ENCODE results near the gene APOL6.

APOL6 gene

DNA sequence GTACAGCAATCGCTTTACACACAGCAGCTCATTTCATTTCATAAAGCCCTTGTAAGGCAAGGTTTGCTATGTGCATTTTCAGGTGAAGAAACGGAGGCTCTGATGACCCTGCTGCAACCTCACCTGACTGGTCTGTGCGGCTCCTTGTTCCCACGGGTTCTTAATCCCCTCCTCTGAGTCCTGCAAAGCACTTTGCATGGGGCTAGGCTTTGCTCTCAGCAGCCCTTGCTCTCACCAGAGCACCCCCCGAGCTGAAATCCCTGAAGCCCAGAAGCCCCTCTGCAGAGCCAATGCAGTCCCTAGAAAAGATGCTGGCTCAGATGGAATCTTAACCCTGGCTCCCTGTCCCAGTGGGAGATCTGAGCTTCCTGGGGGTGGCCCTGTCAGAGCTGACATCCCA, 11.0 kb upstream of the APOL6 start:
- WGBS (ENCODE audit: insufficient coverage), result 93% methylated on average over 5 of the region's 5 CpGs
- Histone ChIP-seq H3K36me3 (ENCODE audit: control insufficient read depth in 4 of 4, insufficient read depth in 4 of 4, low read length in 3 of 4) (no peaks in the 10 kb centered on the region), H3K9me3 (ENCODE audit: control extremely low read depth in 1 of 5, control insufficient read depth in 4 of 5, insufficient read depth in 2 of 5, low read depth in 1 of 5, low read length in 4 of 5) (no peaks in the 10 kb centered on the region), H3K4me3 (ENCODE audit: control insufficient read depth in 1 of 7, extremely low read depth in 1 of 7, insufficient read depth in 4 of 7, low read depth in 2 of 7, low read length in 6 of 7) (no peak overlapping the region), H3K4me1 (ENCODE audit: control extremely low read depth in 1 of 4, control insufficient read depth in 4 of 4, insufficient read depth in 4 of 4, low read length in 3 of 4) (no peaks in the 10 kb centered on the region), H3K27ac (ENCODE audit: insufficient read depth in 1 of 2, low read depth in 1 of 2, low read length in 2 of 2, poor library complexity in 1 of 2, severe bottlenecking in 2 of 2) (no peak overlapping the region), H3K27me3 (replicated peaks in 2 of 5; ENCODE audit: control insufficient read depth in 4 of 5, insufficient read depth in 5 of 5, low read length in 4 of 5) (peaks cover 0 to 1% (median 0%) of the 10 kb centered on the region in 5 experiments)
- DNase-seq, result no peak
- ChIA-PET POLR2A (no interaction called here), CTCF (interaction anchor here (1.1 to 1.6 kb wide), 2 partner anchors 11 to 19 kb away, joined by 3 to 4 read pairs; no protein-coding TSS in a partner anchor)

DNA sequence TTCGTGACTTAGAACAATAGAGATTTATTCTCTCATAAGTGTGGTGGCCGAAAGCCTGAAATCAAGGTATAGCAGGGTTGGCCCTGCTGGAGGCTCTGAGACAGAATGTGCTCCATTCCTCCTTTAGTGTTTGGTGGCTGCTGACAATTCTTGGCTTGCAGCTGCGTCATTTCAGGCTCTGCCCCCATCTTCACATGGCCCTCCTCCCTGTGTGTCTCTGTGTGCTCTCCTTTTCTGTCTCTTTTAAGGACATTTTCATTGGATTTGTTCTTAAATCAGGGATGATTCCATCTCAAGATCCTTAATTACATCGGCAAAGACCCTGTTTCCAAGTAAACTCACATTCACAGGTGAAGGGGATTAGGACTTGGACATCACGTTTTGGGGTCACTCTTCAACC, 10.2 kb upstream of the APOL6 start:
- H3K36me3 ChIP-seq (ENCODE audit: control insufficient read depth in 4 of 4, insufficient read depth in 4 of 4, low read length in 3 of 4), result no peaks in the 10 kb centered on the region
- 98% methylated on average over 4 of the region's 5 CpGs for WGBS (ENCODE audit: insufficient coverage)
- ChIA-PET POLR2A (no interaction called here), CTCF (interaction anchor here (1.6 kb wide), 1 partner anchor 11 kb away, joined by 4 read pairs; no protein-coding TSS in a partner anchor)
- no peak overlapping the region for H3K27ac ChIP-seq (ENCODE audit: insufficient read depth in 1 of 2, low read depth in 1 of 2, low read length in 2 of 2, poor library complexity in 1 of 2, severe bottlenecking in 2 of 2)
- H3K4me1 ChIP-seq (ENCODE audit: control extremely low read depth in 1 of 4, control insufficient read depth in 4 of 4, insufficient read depth in 4 of 4, low read length in 3 of 4), result no peaks in the 10 kb centered on the region
- H3K27me3 ChIP-seq (replicated peaks in 2 of 5; ENCODE audit: control insufficient read depth in 4 of 5, insufficient read depth in 5 of 5, low read length in 4 of 5), result peaks cover 0 to 1% (median 0%) of the 10 kb centered on the region in 5 experiments
- H3K9me3 ChIP-seq (ENCODE audit: control extremely low read depth in 1 of 5, control insufficient read depth in 4 of 5, insufficient read depth in 2 of 5, low read depth in 1 of 5, low read length in 4 of 5), result no peaks in the 10 kb centered on the region
- H3K4me3 ChIP-seq (ENCODE audit: control insufficient read depth in 1 of 7, extremely low read depth in 1 of 7, insufficient read depth in 4 of 7, low read depth in 2 of 7, low read length in 6 of 7), result no peak overlapping the region
- DNase-seq, result no peak

- no peak for DNase-seq
- WGBS (ENCODE audit: insufficient coverage), result 95% methylated on average over 13 of the region's 13 CpGs
- Histone ChIP-seq H3K27ac (ENCODE audit: insufficient read depth in 1 of 2, low read depth in 1 of 2, low read length in 2 of 2, poor library complexity in 1 of 2, severe bottlenecking in 2 of 2) (no peak overlapping the region), H3K4me3 (ENCODE audit: control insufficient read depth in 1 of 7, extremely low read depth in 1 of 7, insufficient read depth in 4 of 7, low read depth in 2 of 7, low read length in 6 of 7) (no peak overlapping the region), H3K9me3 (ENCODE audit: control extremely low read depth in 1 of 5, control insufficient read depth in 4 of 5, insufficient read depth in 2 of 5, low read depth in 1 of 5, low read length in 4 of 5) (no peaks in the 10 kb centered on the region), H3K4me1 (ENCODE audit: control extremely low read depth in 1 of 4, control insufficient read depth in 4 of 4, insufficient read depth in 4 of 4, low read length in 3 of 4) (no peaks in the 10 kb centered on the region), H3K36me3 (ENCODE audit: control insufficient read depth in 4 of 4, insufficient read depth in 4 of 4, low read length in 3 of 4) (no peaks in the 10 kb centered on the region), H3K27me3 (replicated peaks in 2 of 5; ENCODE audit: control insufficient read depth in 4 of 5, insufficient read depth in 5 of 5, low read length in 4 of 5) (peaks cover 0 to 1% (median 0%) of the 10 kb centered on the region in 5 experiments)
- CTCF ChIA-PET, result interaction anchor here (1.1 to 1.6 kb wide), 2 partner anchors 8 to 12 kb away, joined by 3 to 4 read pairs; no protein-coding TSS in a partner anchor
- POLR2A ChIA-PET, result no interaction called here
Measured at GRCh38 chr22:35638410-35638809, 9.8 kb upstream of the APOL6 start.

GRCh38 chr22:35641494-35642120, 6.6 kb upstream of the APOL6 start:
- Histone ChIP-seq H3K27me3 (replicated peaks in 2 of 5; ENCODE audit: control insufficient read depth in 4 of 5, insufficient read depth in 5 of 5, low read length in 4 of 5) (no peaks in the 10 kb centered on the region), H3K27ac (ENCODE audit: insufficient read depth in 1 of 2, low read depth in 1 of 2, low read length in 2 of 2, poor library complexity in 1 of 2, severe bottlenecking in 2 of 2) (no peak overlapping the region), H3K36me3 (ENCODE audit: control insufficient read depth in 4 of 4, insufficient read depth in 4 of 4, low read length in 3 of 4) (no peaks in the 10 kb centered on the region), H3K4me3 (ENCODE audit: control insufficient read depth in 1 of 7, extremely low read depth in 1 of 7, insufficient read depth in 4 of 7, low read depth in 2 of 7, low read length in 6 of 7) (no peak overlapping the region), H3K4me1 (ENCODE audit: control extremely low read depth in 1 of 4, control insufficient read depth in 4 of 4, insufficient read depth in 4 of 4, low read length in 3 of 4) (peaks cover 0 to under 1% (median 0%) of the 10 kb centered on the region in 4 experiments), H3K9me3 (ENCODE audit: control extremely low read depth in 1 of 5, control insufficient read depth in 4 of 5, insufficient read depth in 2 of 5, low read depth in 1 of 5, low read length in 4 of 5) (no peaks in the 10 kb centered on the region)
- CTCF ChIA-PET, result no interaction called here
- 92% methylated on average over 6 of the region's 7 CpGs for WGBS (ENCODE audit: insufficient coverage)
- DNase-seq, result no peak
- POLR2A ChIA-PET, result no interaction called here

DNA sequence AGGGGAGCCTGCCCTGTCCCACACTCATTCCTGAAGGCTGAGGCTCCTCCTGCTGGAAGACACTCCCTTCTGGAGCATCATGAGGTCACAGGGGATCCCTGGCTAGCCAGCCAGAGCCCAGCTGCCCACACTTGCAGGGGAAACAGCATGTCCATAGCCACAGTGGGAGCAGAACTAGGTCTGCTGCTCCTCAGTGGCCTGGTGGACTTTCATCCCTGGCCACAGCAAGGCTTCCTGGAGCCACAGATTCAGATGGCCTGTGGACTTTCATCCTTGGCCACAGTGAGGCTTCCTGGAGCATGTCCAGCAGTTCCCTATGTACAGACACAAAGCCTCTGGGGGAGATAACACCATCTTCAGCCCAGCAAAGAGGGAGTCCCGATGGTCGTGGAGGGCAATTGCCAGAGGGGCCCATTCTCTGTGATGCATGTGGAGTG, 5.9 kb upstream of the APOL6 start:
- no peaks in the 10 kb centered on the region for H3K9me3 ChIP-seq (ENCODE audit: control extremely low read depth in 1 of 5, control insufficient read depth in 4 of 5, insufficient read depth in 2 of 5, low read depth in 1 of 5, low read length in 4 of 5)
- POLR2A ChIA-PET, result no interaction called here
- no peaks in the 10 kb centered on the region for H3K36me3 ChIP-seq (ENCODE audit: control insufficient read depth in 4 of 4, insufficient read depth in 4 of 4, low read length in 3 of 4)
- 96% methylated on average over 2 of the region's 2 CpGs for WGBS (ENCODE audit: insufficient coverage)
- no peak for DNase-seq
- H3K4me3 ChIP-seq (ENCODE audit: control insufficient read depth in 1 of 7, extremely low read depth in 1 of 7, insufficient read depth in 4 of 7, low read depth in 2 of 7, low read length in 6 of 7), result no peak overlapping the region
- no peaks in the 10 kb centered on the region for H3K27me3 ChIP-seq (replicated peaks in 2 of 5; ENCODE audit: control insufficient read depth in 4 of 5, insufficient read depth in 5 of 5, low read length in 4 of 5)
- no peak overlapping the region for H3K27ac ChIP-seq (ENCODE audit: insufficient read depth in 1 of 2, low read depth in 1 of 2, low read length in 2 of 2, poor library complexity in 1 of 2, severe bottlenecking in 2 of 2)
- CTCF ChIA-PET, result no interaction called here
- H3K4me1 ChIP-seq (ENCODE audit: control extremely low read depth in 1 of 4, control insufficient read depth in 4 of 4, insufficient read depth in 4 of 4, low read length in 3 of 4), result peaks cover 0 to 8% (median 2%) of the 10 kb centered on the region in 4 experiments

- WGBS (ENCODE audit: insufficient coverage), result no CpG with 5 or more reads among the region's 1 CpG
- Histone ChIP-seq H3K36me3 (ENCODE audit: control insufficient read depth in 4 of 4, insufficient read depth in 4 of 4, low read length in 3 of 4) (no peaks in the 10 kb centered on the region), H3K9me3 (ENCODE audit: control extremely low read depth in 1 of 5, control insufficient read depth in 4 of 5, insufficient read depth in 2 of 5, low read depth in 1 of 5, low read length in 4 of 5) (no peaks in the 10 kb centered on the region), H3K27me3 (replicated peaks in 2 of 5; ENCODE audit: control insufficient read depth in 4 of 5, insufficient read depth in 5 of 5, low read length in 4 of 5) (no peaks in the 10 kb centered on the region), H3K4me1 (ENCODE audit: control extremely low read depth in 1 of 4, control insufficient read depth in 4 of 4, insufficient read depth in 4 of 4, low read length in 3 of 4) (peaks cover 2 to 17% (median 11%) of the 10 kb centered on the region in 4 experiments), H3K4me3 (ENCODE audit: control insufficient read depth in 1 of 7, extremely low read depth in 1 of 7, insufficient read depth in 4 of 7, low read depth in 2 of 7, low read length in 6 of 7) (no peak overlapping the region), H3K27ac (ENCODE audit: insufficient read depth in 1 of 2, low read depth in 1 of 2, low read length in 2 of 2, poor library complexity in 1 of 2, severe bottlenecking in 2 of 2) (no peak overlapping the region)
- ChIA-PET POLR2A (no interaction called here), CTCF (no interaction called here)
- peak in 1 of 3 donors; percentile 26 for DNase-seq
Measured at GRCh38 chr22:35643991-35644390, 4.3 kb upstream of the APOL6 start.

DNA sequence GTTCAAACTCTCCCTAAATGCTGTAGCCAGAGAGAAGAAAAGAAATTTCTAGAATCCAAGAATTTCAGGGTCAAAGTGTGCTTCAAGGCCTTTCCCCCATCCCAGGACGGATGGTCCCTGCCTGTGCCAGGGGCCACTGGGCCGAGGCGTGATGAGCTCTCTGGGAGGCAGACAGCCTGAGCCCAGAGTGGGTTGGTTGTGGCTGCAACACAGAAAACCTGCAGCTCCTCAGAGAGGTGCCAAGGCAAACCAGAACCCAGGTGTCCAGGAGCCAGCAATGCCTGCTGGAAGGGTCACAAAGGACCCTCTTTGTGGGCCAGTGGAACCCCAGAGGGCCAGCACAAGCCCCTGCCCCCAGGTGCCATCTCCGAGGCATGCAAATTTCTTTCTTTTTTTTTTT, 2.6 kb upstream of the APOL6 start:
- CTCF ChIA-PET, result interaction anchor here (1.1 kb wide), 1 partner anchor 11 kb away, joined by 4 read pairs; no protein-coding TSS in a partner anchor
- 90% methylated on average over 2 of the region's 4 CpGs for WGBS (ENCODE audit: insufficient coverage)
- Histone ChIP-seq H3K4me3 (ENCODE audit: control insufficient read depth in 1 of 7, extremely low read depth in 1 of 7, insufficient read depth in 4 of 7, low read depth in 2 of 7, low read length in 6 of 7) (no peak overlapping the region), H3K9me3 (ENCODE audit: control extremely low read depth in 1 of 5, control insufficient read depth in 4 of 5, insufficient read depth in 2 of 5, low read depth in 1 of 5, low read length in 4 of 5) (no peaks in the 10 kb centered on the region), H3K27me3 (replicated peaks in 2 of 5; ENCODE audit: control insufficient read depth in 4 of 5, insufficient read depth in 5 of 5, low read length in 4 of 5) (no peaks in the 10 kb centered on the region), H3K4me1 (ENCODE audit: control extremely low read depth in 1 of 4, control insufficient read depth in 4 of 4, insufficient read depth in 4 of 4, low read length in 3 of 4) (peaks cover 8 to 29% (median 22%) of the 10 kb centered on the region in 4 experiments), H3K27ac (ENCODE audit: insufficient read depth in 1 of 2, low read depth in 1 of 2, low read length in 2 of 2, poor library complexity in 1 of 2, severe bottlenecking in 2 of 2) (no peak overlapping the region), H3K36me3 (ENCODE audit: control insufficient read depth in 4 of 4, insufficient read depth in 4 of 4, low read length in 3 of 4) (no peaks in the 10 kb centered on the region)
- no peak for DNase-seq
- POLR2A ChIA-PET, result no interaction called here

All from common myeloid progenitor, CD34-positive (primary cell).